ENCODE data around the gene SETD7. TPM values are rescaled to one million over a fixed set of nuclear protein-coding genes. Genes with fewer than 3 reads are reported as not detected.

SETD7 gene
- total RNA-seq, 1 donor from 2014 or later, result 39.4 TPM

- Histone ChIP-seq H3K27me3 (ENCODE audit: low read depth) (no peaks in the 10 kb centered on the region), H3K27ac (no peak overlapping the region), H3K9me3 (no peaks in the 10 kb centered on the region), H3K36me3 (no peaks in the 10 kb centered on the region), H3K4me1 (no peaks in the 10 kb centered on the region), H3K4me3 (no peak overlapping the region)
- TF ChIP-seq CTCF (IDR thresholded peaks at IDR 0.05), result no peak
- intact Hi-C loops (cut with DNase I), result loop anchor here (10.0 kb wide), 1 partner anchor 772 kb away; no protein-coding TSS in a partner anchor
- ATAC-seq (peak; percentile 11 to 60), DNase-seq (no peak)
These were observed 37.1 kb upstream of the SETD7 start for GRCh38 chr4:139593091-139593564.

GRCh38 chr4:139589336-139590018 is 33.5 kb upstream of the SETD7 start:
- no peaks in the 10 kb centered on the region for H3K4me1 ChIP-seq
- H3K4me3 ChIP-seq, result no peak overlapping the region
- DNase-seq (no peak), ATAC-seq (no peak)
- H3K9me3 ChIP-seq, result no peaks in the 10 kb centered on the region
- intact Hi-C loops (cut with DNase I), result loop anchor here (10.0 kb wide), 1 partner anchor 775 kb away; no protein-coding TSS in a partner anchor
- no peak for TF ChIP-seq CTCF (IDR thresholded peaks at IDR 0.05)
- H3K27ac ChIP-seq, result no peak overlapping the region
- H3K36me3 ChIP-seq, result no peaks in the 10 kb centered on the region
- no peaks in the 10 kb centered on the region for H3K27me3 ChIP-seq (ENCODE audit: low read depth)

GRCh38 chr4:139587446-139587845 is 31.4 kb upstream of the SETD7 start:
- no peaks in the 10 kb centered on the region for H3K4me1 ChIP-seq
- TF ChIP-seq CTCF (IDR thresholded peaks at IDR 0.05), result no peak
- H3K9me3 ChIP-seq, result no peaks in the 10 kb centered on the region
- H3K27me3 ChIP-seq (ENCODE audit: low read depth), result no peaks in the 10 kb centered on the region
- no peak overlapping the region for H3K27ac ChIP-seq
- no peaks in the 10 kb centered on the region for H3K36me3 ChIP-seq
- H3K4me3 ChIP-seq, result no peak overlapping the region
- ATAC-seq, result peak in 1 of 2 donors; percentile 17
- DNase-seq, result no peak
- intact Hi-C loops (cut with DNase I), result no loop called here

- H3K36me3 ChIP-seq, result no peaks in the 10 kb centered on the region
- no peak for DNase-seq
- intact Hi-C loops (cut with DNase I), result no loop called here
- H3K9me3 ChIP-seq, result no peaks in the 10 kb centered on the region
- H3K27me3 ChIP-seq (ENCODE audit: low read depth), result no peaks in the 10 kb centered on the region
- H3K4me1 ChIP-seq, result no peaks in the 10 kb centered on the region
- no peak overlapping the region for H3K27ac ChIP-seq
- no peak for TF ChIP-seq CTCF (IDR thresholded peaks at IDR 0.05)
- no peak for ATAC-seq
- no peak overlapping the region for H3K4me3 ChIP-seq
These were observed 29.5 kb upstream of the SETD7 start for GRCh38 chr4:139585473-139585872.

- DNase-seq (no peak), ATAC-seq (no peak)
- Histone ChIP-seq H3K36me3 (no peaks in the 10 kb centered on the region), H3K27me3 (ENCODE audit: low read depth) (no peaks in the 10 kb centered on the region), H3K4me3 (no peak overlapping the region), H3K4me1 (no peaks in the 10 kb centered on the region), H3K9me3 (no peaks in the 10 kb centered on the region), H3K27ac (no peak overlapping the region)
- intact Hi-C loops (cut with DNase I), result no loop called here
- TF ChIP-seq CTCF (IDR thresholded peaks at IDR 0.05), result no peak
These were observed 28.8 kb upstream of the SETD7 start for GRCh38 chr4:139584784-139585183.

All from lower lobe of right lung (tissue), 2 donors.